Measurements from ENCODE around the gene CNN3. TPM values are rescaled to one million over a fixed set of nuclear protein-coding genes. Genes with fewer than 3 reads are reported as not detected.
"Not testable (repeated sequence)": the region's sequence is repeated elsewhere in the genome, so short reads cannot be mapped to it uniquely, and the experiment has no call there.

The CNN3 gene
- total RNA-seq, 1 experiment from 2014 or later: 346 TPM

- peak; percentile 26 for DNase-seq (ENCODE audit: low read depth)
Observed at GRCh38 chr1:94949681-94950661, 23.1 kb upstream of the CNN3 start.

DNA sequence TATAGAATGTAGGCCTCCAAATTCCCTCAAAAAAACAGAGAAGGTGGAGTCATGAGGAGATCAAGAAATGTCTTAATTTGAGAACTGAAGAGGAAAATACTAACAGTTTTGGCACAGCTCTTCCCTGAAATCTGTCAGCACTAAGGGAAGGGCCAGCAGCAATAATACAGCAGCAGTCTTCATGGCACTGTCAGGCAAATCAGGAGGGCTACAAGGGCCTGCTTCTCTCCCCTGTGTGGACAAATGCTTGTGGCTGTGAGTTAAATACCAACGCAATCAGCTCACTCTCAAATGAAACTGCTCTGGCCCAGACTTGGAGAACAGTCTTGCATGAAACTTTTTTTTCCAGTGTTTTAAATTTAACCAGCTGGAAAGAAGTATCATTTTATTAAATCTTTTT, 20.5 kb upstream of the CNN3 start:
- no peak for DNase-seq (ENCODE audit: low read depth)

- no peak for DNase-seq (ENCODE audit: low read depth)
Observed at GRCh38 chr1:94946886-94947285, 20.0 kb upstream of the CNN3 start.

DNA sequence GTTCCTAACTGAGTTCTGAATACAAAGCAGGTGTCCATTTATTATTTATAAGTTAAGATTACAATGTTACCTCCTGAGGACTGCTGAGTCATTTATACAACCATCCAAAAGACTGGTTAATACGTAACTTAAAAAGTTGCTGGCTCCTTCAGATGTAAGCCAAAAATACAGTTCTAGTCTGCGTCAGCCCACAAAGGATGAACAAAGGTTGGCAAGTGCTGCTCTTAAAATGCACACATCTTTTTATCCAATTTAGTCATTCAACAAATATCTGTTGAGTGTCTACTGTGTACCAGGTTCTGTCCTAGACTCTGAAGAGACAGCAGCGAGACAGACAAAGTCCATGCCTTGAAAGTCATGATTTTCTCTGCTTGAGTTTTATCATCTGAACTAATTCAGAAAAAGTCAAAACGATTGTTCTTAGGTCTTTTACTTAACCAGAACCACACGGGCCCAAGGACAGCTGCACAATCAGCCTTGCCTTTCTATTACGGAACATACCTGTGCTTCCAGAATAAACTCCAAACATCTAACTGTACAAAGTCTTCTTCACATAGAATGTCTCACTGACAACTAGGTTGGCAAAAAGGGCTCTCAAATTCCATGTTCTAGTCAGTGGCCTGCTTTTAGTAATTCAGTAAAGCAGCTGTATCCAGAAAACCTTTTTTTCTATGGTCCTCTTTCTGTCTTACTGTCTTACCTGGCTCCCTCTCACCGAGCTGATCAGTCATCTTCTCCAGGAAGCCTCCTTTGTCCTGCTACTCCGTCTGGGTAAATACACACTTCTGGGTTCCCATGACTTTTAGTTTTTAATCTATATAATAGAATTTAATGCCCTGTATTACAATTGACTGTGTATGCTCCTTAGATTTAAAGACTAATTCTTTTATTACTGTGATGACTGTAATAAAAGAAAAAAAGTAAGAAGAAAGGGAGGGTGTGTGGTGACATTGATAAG, 15.5 kb upstream of the CNN3 start:
- DNase-seq (ENCODE audit: low read depth): no peak

- not testable (repeated sequence) for DNase-seq (ENCODE audit: low read depth)
Observed at GRCh38 chr1:94941480-94941879, 14.6 kb upstream of the CNN3 start.

GRCh38 chr1:94940738-94941137, 13.8 kb upstream of the CNN3 start:
- DNase-seq (ENCODE audit: low read depth): no peak

DNA sequence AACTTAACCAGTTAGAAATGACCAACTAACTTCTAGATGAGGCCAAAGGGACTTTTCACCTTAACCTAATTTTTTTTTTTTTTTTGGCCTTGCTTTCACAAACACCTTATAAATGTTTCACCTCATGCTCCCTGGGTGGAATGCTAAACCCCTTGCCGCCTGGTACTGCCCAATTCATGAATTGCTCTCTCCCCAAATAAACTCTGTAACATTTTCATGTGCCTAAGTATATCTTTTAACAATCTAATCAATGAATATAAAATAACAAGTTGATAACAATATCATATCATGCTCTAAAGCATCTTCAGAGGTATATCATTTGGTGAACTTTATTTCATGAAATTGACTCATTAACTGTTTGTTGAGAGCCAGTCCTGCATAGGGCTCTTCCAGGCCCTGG, 10.9 kb upstream of the CNN3 start:
- DNase-seq (ENCODE audit: low read depth): no peak

GRCh38 chr1:94936861-94937620, 10.1 kb upstream of the CNN3 start:
- no peak for DNase-seq (ENCODE audit: low read depth)

DNA sequence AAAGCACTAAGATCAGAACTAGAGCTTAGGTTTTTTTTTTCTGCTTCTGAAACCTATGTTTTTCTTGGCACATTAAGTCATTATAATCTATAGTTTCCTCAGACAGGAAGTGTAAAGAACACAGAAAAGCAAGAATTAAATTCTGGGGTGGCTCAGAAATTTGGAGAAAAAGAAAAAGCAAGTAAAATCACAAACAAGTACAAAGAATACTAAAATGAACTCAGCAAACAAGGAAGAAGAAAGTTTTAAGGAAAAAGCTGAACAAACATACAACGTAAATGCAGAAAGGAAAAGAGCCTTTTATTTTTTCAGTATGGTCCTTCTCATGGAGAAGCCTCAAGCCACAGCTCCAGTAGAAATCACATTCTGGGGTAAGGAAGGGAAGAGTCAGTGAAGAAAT, 8.6 kb upstream of the CNN3 start:
- DNase-seq (ENCODE audit: low read depth): no peak

- DNase-seq (ENCODE audit: low read depth): no peak
Observed at GRCh38 chr1:94935034-94935433, 8.1 kb upstream of the CNN3 start.

GRCh38 chr1:94934551-94934950, 7.6 kb upstream of the CNN3 start:
- DNase-seq (ENCODE audit: low read depth): no peak

- no peak for DNase-seq (ENCODE audit: low read depth)
Observed at GRCh38 chr1:94931254-94931841, 4.4 kb upstream of the CNN3 start.

DNA sequence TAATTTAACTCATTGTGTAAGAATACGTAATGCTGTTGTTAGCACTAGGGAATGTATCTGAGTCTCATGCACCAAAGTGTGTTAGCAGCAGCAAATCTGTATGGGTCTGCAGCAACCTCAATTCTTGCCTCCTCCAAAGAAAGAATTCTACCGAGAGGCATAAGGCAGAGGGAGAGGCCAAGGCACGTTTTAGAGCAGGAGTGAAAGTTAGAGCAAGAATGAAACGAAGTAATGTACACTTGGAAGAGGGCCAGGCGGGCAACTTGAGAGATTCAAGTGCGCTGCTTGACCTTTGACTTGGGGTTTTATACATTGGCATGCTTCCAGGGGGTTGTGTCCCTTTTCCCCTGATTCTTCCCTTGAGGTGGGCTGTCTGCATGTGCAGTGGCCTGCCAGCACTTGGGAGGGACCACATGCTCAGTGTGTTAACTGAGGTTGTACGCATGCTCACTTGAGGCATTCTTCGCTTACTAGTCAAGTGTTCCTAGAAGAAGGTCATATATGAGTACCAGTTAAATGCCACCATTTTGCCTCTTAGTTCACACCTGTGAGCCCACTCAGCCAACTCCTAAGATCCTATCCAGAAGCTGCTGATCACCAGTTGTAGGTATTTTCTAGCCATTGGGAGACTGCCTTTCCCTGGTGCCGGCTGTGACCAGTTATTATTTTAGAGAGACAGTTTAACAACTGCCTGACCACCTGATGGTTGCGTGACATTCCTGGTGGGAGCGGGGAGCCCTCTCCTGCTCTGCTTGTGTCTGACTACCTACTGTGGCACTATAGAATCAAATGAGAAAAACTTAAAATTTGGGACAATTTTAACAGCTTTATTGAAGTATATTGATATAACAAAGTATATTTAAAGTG, 2.7 kb upstream of the CNN3 start:
- DNase-seq (ENCODE audit: low read depth): no peak

DNA sequence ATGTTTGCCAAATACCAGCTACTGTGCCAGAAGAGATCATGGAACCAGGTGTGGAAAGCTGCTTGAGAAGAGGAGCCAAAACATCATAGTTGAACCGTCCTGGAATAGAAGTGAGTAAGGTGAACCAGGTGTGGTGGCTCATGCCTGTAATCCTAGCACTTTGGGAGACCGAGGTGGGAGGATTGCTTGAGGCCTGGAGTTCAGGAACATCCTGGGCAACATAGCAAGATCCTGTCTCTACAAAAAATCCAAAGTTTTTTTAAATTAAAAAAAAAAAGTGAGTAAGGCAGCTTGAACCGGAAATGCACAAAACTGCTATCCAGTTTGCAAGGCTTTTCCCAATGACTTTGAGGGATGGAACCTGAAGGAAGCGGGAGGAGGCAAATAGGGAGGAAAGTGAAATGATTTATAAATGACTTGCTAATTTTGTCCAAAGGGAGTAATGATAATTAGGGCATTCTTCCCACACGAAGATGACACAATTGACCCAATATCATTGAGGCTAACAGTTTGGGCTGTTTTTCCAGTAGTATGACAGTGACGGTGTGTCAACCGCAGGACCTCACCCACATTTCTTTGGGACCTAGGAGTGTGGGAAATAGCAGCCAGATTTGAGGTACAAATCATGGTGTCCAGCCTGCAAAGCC, 1.5 kb upstream of the CNN3 start:
- no peak for DNase-seq (ENCODE audit: low read depth)

- peak; percentile 38 for DNase-seq (ENCODE audit: low read depth)
Observed at GRCh38 chr1:94927405-94928175, 680 bp upstream of the CNN3 start.

DNA sequence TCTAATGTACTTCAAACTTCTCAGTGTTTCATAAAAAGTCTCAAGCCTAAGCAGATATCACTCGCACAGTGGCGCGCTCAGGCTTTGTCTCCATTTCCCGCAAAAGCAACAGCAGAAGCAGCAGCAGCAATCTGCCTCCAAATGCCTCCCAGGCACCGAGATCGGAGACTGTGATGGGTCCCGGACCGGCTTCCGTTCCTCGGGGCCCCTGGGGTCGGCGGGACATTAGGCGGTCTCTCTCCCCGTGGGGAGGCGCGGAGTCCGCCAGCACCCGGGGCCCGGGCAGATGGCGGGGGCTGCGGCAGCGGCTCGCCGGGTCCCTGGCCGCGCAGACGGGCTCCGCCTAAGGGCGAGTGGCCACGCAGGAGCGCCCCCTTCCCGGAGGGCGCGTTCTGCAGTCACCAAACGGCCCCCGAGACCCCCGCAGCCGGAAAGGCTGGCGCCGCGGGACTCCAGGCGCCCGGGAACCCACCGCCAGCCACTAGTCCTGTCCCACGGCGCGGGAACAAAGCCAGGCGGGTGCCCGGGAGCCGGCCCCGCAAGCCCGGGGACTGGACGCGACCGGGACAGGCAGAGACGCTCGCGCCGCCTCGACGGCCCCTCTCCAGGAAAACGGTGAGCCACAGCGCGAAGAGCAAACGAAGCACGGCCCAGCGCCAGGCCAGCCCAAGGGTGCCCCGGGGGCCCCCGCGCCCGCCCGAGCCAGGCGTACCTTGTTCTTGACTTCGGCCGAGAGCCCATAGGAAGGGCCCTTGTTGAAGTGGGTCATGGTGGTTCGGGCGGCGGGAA, 590 bp downstream of the CNN3 start:
- DNase-seq (ENCODE audit: low read depth): peak; percentile 57

DNA sequence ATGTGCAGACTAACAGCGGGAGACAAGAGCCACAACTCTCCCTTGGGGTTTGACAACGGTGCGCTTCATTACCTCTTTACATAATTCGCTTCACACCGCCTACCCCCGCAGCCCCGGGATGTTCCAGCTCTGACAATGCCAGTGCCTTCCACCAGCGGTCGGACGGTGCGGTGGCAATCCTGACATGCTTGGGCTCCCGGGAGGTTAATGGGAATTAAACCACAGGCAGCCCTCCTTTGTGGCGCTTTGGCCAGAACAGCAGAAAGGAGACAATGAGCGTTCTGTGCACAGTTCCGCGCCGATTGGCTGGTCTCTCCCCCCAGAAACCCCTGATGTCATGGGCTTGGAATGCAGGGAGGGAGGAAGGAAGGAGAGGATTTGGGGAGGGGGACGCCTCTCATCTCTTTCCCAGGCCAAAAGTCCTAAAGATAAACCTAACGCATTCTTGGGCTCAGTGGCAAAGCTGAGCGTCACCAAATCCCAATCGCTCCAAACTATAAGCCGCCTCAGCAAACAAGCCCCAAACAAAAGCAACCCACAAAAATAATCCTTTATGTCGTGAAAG, 1.3 kb downstream of the CNN3 start:
- peak; percentile 95 for DNase-seq (ENCODE audit: low read depth)
